ENCODE data around the gene TGM2.

TGM2 gene

GRCh38 chr20:38203981-38204357 lies 38.9 kb upstream of the TGM2 start:
- no peak for TF ChIP-seq CTCF (IDR thresholded peaks at IDR 0.05; ENCODE audit: control insufficient read depth, extremely low read depth, insufficient read depth)
- no peak for DNase-seq (ENCODE audit: low read depth)
- no peak overlapping the region for H3K4me3 ChIP-seq (ENCODE audit: low read depth, low read length)

GRCh38 chr20:38203337-38203980 lies 38.4 kb upstream of the TGM2 start:
- TF ChIP-seq CTCF (IDR thresholded peaks at IDR 0.05; ENCODE audit: control insufficient read depth, extremely low read depth, insufficient read depth), result no peak
- no peak overlapping the region for H3K4me3 ChIP-seq (ENCODE audit: low read depth, low read length)
- no peak for DNase-seq (ENCODE audit: low read depth)

GRCh38 chr20:38202982-38203293 lies 37.9 kb upstream of the TGM2 start:
- TF ChIP-seq CTCF (IDR thresholded peaks at IDR 0.05; ENCODE audit: control insufficient read depth, extremely low read depth, insufficient read depth), result no peak
- H3K4me3 ChIP-seq (ENCODE audit: low read depth, low read length), result no peak overlapping the region
- DNase-seq (ENCODE audit: low read depth), result no peak

- DNase-seq (ENCODE audit: low read depth), result no peak
- H3K4me3 ChIP-seq (ENCODE audit: low read depth, low read length), result no peak overlapping the region
- TF ChIP-seq CTCF (IDR thresholded peaks at IDR 0.05; ENCODE audit: control insufficient read depth, extremely low read depth, insufficient read depth), result no peak
These were observed 37.3 kb upstream of the TGM2 start for GRCh38 chr20:38202153-38202981.

- no peak for DNase-seq (ENCODE audit: low read depth)
- TF ChIP-seq CTCF (IDR thresholded peaks at IDR 0.05; ENCODE audit: control insufficient read depth, extremely low read depth, insufficient read depth), result no peak
- no peak overlapping the region for H3K4me3 ChIP-seq (ENCODE audit: low read depth, low read length)
These were observed 36.3 kb upstream of the TGM2 start for GRCh38 chr20:38201356-38201755.

- no peak overlapping the region for H3K4me3 ChIP-seq (ENCODE audit: low read depth, low read length)
- no peak for DNase-seq (ENCODE audit: low read depth)
- no peak for TF ChIP-seq CTCF (IDR thresholded peaks at IDR 0.05; ENCODE audit: control insufficient read depth, extremely low read depth, insufficient read depth)
These were observed 35.6 kb upstream of the TGM2 start for GRCh38 chr20:38200646-38201045.

Data from LNCaP clone FGC (cell line).